ENCODE measurements around the gene EHMT1.

GRCh38 chr9:137749511-137749910 is 130.7 kb downstream of the EHMT1 start:
- no peak for TF ChIP-seq POLR2AphosphoS5 (IDR thresholded peaks at IDR 0.05)
- no peak for TF ChIP-seq CTCF (IDR thresholded peaks at IDR 0.05)
- no peak for TF ChIP-seq POLR2A (IDR thresholded peaks at IDR 0.05)
- TF ChIP-seq EP300 (IDR thresholded peaks at IDR 0.05), result no peak
